Glutamatergic neuron (in vitro differentiated cells): Measurements from ENCODE around the gene AGBL4. TPM values are rescaled to one million over a fixed set of nuclear protein-coding genes. Genes with fewer than 3 reads are reported as not detected.
"Not testable (repeated sequence)": the region's sequence is repeated elsewhere in the genome, so short reads cannot be mapped to it uniquely, and the experiment has no call there.

ENCODE experiments used
- DNase-seq: peaks from one replicate; pipeline ENCODE4 v3.0.0; 2022
- H3K27ac Mint-ChIP-seq: one replicate; pipeline ENCODE4 v1.8.0; 2020; ENCODE audit warnings: mild to moderate bottlenecking, mixed read lengths, inconsistent platforms; ENCODE audit not compliant: unreplicated experiment
- H3K27me3 Mint-ChIP-seq: one replicate; pipeline ENCODE4 v1.8.0; 2020; ENCODE audit warnings: mild to moderate bottlenecking, moderate library complexity, mixed read lengths, inconsistent platforms; ENCODE audit not compliant: unreplicated experiment
- H3K36me3 Mint-ChIP-seq: one replicate; pipeline ENCODE4 v1.8.0; 2020; ENCODE audit warnings: mild to moderate bottlenecking, mixed read lengths, inconsistent platforms; ENCODE audit not compliant: unreplicated experiment
- H3K4me1 Mint-ChIP-seq: one replicate; pipeline ENCODE4 v1.8.0; 2020; ENCODE audit warnings: mild to moderate bottlenecking, low read depth, mixed read lengths, inconsistent platforms; ENCODE audit not compliant: unreplicated experiment
- H3K4me3 Mint-ChIP-seq: one replicate; pipeline ENCODE4 v1.8.0; 2020; ENCODE audit warnings: mild to moderate bottlenecking, mixed read lengths, inconsistent platforms; ENCODE audit not compliant: unreplicated experiment
- H3K9me3 Mint-ChIP-seq: one replicate; pipeline ENCODE4 v1.8.0; 2020; ENCODE audit warnings: mild to moderate bottlenecking, moderate library complexity, mixed read lengths, inconsistent platforms; ENCODE audit not compliant: unreplicated experiment
- CTCF ChIP-seq: fragments of 200-600 bp; sonication (generic); IDR thresholded peaks from one replicate; pipeline ENCODE4 v1.5.0; 2021; ENCODE audit not compliant: partially characterized antibody, unreplicated experiment
- total RNA-seq: library from RNA; stranded (reverse); fragmentation: NEBNext Ultra II Directional; extraction: Animal tissue kit (Norgen Biotek cat#: 25700); gene quantifications from one replicate; pipeline ENCODE4 v1.2.1, GENCODE V29; 2021; ENCODE audit not compliant: unreplicated experiment

AGBL4 gene
- total RNA-seq, 1 donor from 2014 or later = 3.5 TPM

GRCh38 chr1:49841767-49842166 is 182.0 kb downstream of the AGBL4 start:
- H3K9me3 Mint-ChIP-seq = peaks cover 19% of the 10 kb centered on the region
- no peak overlapping the region for H3K4me3 Mint-ChIP-seq
- H3K27ac Mint-ChIP-seq = no peak overlapping the region

GRCh38 chr1:49824261-49824660 is 199.5 kb downstream of the AGBL4 start:
- Mint-ChIP-seq H3K27me3 (no peaks in the 10 kb centered on the region), H3K9me3 (peaks cover 2% of the 10 kb centered on the region), H3K36me3 (no peaks in the 10 kb centered on the region), H3K4me3 (no peak overlapping the region), H3K27ac (no peak overlapping the region), H3K4me1 (no peaks in the 10 kb centered on the region)
- no peak for TF ChIP-seq CTCF
- no peak for DNase-seq

More at GRCh38 chr1:49841767-49842166, 182.0 kb downstream of the AGBL4 start:
- Mint-ChIP-seq H3K36me3 (peaks cover 34% of the 10 kb centered on the region), H3K27me3 (peaks cover 3% of the 10 kb centered on the region), H3K4me1 (no peaks in the 10 kb centered on the region)
- no peak for TF ChIP-seq CTCF
- DNase-seq = no peak

- Mint-ChIP-seq H3K4me1 (no peaks in the 10 kb centered on the region), H3K27me3 (peaks cover 2% of the 10 kb centered on the region), H3K4me3 (no peak overlapping the region), H3K36me3 (no peaks in the 10 kb centered on the region), H3K9me3 (no peaks in the 10 kb centered on the region), H3K27ac (no peak overlapping the region)
- TF ChIP-seq CTCF = no peak
- no peak for DNase-seq
Measured at GRCh38 chr1:49817681-49818080, 206.1 kb downstream of the AGBL4 start.

- H3K27me3 Mint-ChIP-seq, H3K4me1 Mint-ChIP-seq, H3K27ac Mint-ChIP-seq, DNase-seq, H3K4me3 Mint-ChIP-seq, H3K9me3 Mint-ChIP-seq, H3K36me3 Mint-ChIP-seq: not testable (repeated sequence)
Measured at GRCh38 chr1:49787013-49787412, 236.7 kb downstream of the AGBL4 start.

GRCh38 chr1:49765034-49765433 is 258.7 kb downstream of the AGBL4 start:
- Mint-ChIP-seq H3K27me3 (no peaks in the 10 kb centered on the region), H3K27ac (no peak overlapping the region), H3K36me3 (peaks cover 12% of the 10 kb centered on the region), H3K9me3 (peaks cover 2% of the 10 kb centered on the region), H3K4me3 (no peak overlapping the region), H3K4me1 (no peaks in the 10 kb centered on the region)
- no peak for TF ChIP-seq CTCF
- DNase-seq = no peak

- not testable (repeated sequence) for H3K27ac Mint-ChIP-seq, H3K36me3 Mint-ChIP-seq, H3K9me3 Mint-ChIP-seq
Measured at GRCh38 chr1:49738118-49738517, 285.6 kb downstream of the AGBL4 start.

More at GRCh38 chr1:49738118-49738517, 285.6 kb downstream of the AGBL4 start:
- not testable (repeated sequence) for H3K27me3 Mint-ChIP-seq, DNase-seq, H3K4me3 Mint-ChIP-seq, H3K4me1 Mint-ChIP-seq
